CD4-positive, alpha-beta T cell treated with Interleukin-15 for 1 hour (primary cell): ENCODE data around the gene PLP2.

Experiments
- DNase-seq: peaks from one replicate; pipeline ENCODE4 v3.0.0-alpha.2; 2020

Gene PLP2

DNA sequence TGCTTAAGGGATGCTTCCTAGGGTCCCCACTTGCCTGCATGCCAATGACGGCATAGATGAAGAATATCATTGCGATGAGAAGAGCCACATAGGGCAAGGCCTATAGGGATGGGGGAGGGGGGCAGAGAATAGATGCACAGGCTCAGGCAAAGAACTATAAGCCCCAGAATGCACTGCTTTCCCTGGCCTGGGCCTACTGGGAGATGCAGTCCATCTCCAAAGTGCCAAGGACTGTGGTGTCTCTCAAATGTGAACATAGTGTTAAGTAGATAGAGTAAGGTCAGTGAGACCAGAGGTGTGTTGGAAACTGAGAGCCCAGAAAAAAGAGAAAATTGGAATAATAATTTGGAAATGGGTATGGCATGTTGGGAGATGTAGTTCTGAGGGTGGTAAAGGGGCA is 40.5 kb downstream of the PLP2 start:
- no peak for DNase-seq

DNA sequence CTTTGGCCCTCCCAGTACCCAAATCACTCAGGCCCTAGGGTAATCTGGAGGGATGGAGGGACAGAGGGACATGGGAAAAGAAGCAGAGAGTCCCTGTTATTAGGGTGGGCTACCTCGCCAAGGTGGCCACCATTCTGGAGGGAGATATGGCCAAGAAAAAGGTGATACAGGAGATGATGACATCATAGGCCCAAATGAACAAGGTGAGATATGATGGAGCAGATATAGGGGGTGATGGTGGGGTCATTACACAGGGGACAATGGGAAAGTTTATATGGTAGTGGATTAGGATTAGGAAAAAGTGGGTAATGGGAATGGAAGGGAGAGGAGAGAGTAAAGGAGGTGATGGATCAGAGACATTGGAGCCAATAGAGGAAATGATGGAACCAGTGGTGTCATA is 41.2 kb downstream of the PLP2 start:
- DNase-seq: no peak

DNA sequence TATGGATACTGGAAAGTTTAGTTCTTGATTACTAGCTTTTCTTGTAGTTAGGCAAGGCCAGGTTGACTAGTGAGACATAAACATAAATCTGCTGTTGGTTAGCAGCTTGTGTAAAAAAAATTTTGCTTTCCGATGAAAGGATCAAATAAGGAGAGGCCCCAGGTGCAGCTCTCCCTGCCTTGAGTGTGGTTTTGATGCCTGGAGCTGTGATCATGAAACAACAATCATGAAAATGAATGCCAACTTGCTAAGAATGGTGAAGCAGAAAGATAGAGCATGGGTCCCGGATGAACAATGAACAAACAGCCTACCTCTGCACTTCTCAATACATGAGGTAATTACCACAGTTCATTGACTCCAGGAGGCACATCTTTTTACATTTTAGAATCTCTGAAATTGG is 42.7 kb downstream of the PLP2 start:
- DNase-seq: no peak

DNA sequence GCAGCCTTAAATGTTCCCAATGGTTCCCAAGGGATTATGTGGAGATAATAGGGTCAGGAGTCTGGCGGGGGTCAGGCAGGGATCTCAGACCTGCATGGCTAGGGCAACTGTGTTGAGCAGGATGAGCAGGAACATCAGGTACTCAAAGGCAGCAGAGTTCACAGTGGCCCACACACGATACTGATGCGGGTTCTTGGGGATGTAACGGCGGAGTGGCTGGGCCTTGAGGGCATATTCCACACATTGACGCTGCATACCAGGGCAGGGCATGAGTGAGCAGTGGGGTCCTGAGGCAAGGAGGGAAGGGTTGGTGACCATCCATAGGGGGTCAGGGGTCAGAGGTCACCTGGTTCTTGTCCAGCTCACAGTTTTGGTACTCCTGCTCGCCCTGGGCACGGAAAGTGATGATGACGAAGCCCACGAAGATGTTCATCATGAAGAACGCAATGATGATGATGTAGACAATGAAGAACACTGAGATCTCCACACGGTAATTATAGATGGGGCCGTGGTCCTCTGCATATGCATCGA is 43.4 kb downstream of the PLP2 start:
- no peak for DNase-seq

DNA sequence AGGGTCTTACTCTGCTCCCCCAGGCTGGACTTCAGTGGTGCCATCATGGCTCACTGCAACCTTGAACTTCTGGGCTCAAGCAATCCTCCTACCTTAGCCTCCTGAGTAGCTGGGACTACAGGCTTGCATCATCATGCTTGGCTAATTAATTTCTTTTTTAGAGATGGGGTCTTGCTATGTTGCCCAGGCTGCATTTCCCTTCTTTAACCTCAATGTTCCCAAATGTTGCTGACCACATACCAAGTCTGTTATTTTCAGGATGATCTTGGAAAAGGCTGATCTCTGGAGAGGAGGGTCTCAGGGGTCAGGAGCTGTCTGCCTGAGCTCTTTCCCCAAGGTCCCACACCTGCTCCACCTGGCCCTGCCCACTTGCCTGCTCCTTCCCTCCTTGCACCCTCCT is 48.4 kb downstream of the PLP2 start:
- DNase-seq: no peak

DNA sequence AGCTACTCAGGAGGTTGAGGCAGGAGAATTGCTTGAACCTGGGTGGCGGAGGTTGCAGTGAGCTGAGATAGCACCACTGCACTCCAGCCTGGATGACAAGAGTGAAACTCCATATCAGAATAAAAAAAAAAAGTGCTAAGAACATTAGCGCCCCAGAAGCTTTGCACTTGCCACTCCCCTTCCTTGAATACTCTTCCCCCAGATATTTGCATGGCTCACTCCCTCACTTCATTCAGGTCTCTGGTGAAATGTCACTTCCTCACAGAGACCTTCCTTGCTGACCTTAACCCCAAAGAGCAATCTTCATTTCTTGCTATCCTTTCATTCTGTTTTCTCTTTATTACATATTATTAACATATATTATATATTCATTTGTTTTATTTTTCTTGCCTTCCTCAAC is 50.2 kb downstream of the PLP2 start:
- no peak for DNase-seq
